GM10847 (cell line): ENCODE data around the gene ICE1.

ENCODE experiments used
- POLR2A ChIP-seq: IDR thresholded peaks from 2 replicates; pipeline ENCODE4 v1.6.1; 2011; ENCODE audit not compliant: insufficient read length; ENCODE audit errors: extremely low read depth

Gene ICE1

GRCh38 chr5:5536871-5537270 is 114.4 kb downstream of the ICE1 start:
- no peak for TF ChIP-seq POLR2A

- no peak for TF ChIP-seq POLR2A
Observed at GRCh38 chr5:5537426-5537825, 114.9 kb downstream of the ICE1 start.

GRCh38 chr5:5539590-5539989 is 117.1 kb downstream of the ICE1 start:
- TF ChIP-seq POLR2A, result no peak
